ENCODE data around the gene FCRL6.

Gene FCRL6

GRCh38 chr1:159839116-159839849 lies 37.1 kb downstream of the FCRL6 start:
- Histone ChIP-seq H3K79me2 (ENCODE audit: control insufficient read depth, low read length) (no peaks in the 10 kb centered on the region), H4K20me1 (ENCODE audit: control insufficient read depth, insufficient read depth, low read depth, low read length) (no peaks in the 10 kb centered on the region)

GRCh38 chr1:159841749-159842148 lies 39.6 kb downstream of the FCRL6 start:
- TF ChIP-seq EZH2phosphoT487 (IDR thresholded peaks at IDR 0.05; ENCODE audit: borderline replicate concordance, low read length) (no peak), CTCF (IDR thresholded peaks at IDR 0.05; ENCODE audit: low read depth, low read length, poor library complexity, severe bottlenecking) (no peak)

More at GRCh38 chr1:159839116-159839849, 37.1 kb downstream of the FCRL6 start:
- Histone ChIP-seq H3K27ac (ENCODE audit: low read depth, low read length) (no peak overlapping the region), H3K27me3 (ENCODE audit: control insufficient read depth, low read length) (no peaks in the 10 kb centered on the region), H3K4me1 (ENCODE audit: control insufficient read depth, low read length) (no peaks in the 10 kb centered on the region), H3K4me3 (ENCODE audit: low read length) (no peak overlapping the region), H3K9me2 (replicated peaks; ENCODE audit: control insufficient read depth, low read length) (no peaks in the 10 kb centered on the region), H3K36me3 (ENCODE audit: control insufficient read depth, low read length) (no peaks in the 10 kb centered on the region), H3K9me3 (ENCODE audit: control insufficient read depth, insufficient read depth, low read length) (no peaks in the 10 kb centered on the region), H3K4me2 (ENCODE audit: low read length) (no peak overlapping the region), H3F3A (ENCODE audit: control insufficient read depth, insufficient read depth) (no peaks in the 10 kb centered on the region)
- TF ChIP-seq EZH2phosphoT487 (IDR thresholded peaks at IDR 0.05; ENCODE audit: borderline replicate concordance, low read length) (no peak), CTCF (IDR thresholded peaks at IDR 0.05; ENCODE audit: low read depth, low read length, poor library complexity, severe bottlenecking) (no peak)

GRCh38 chr1:159843459-159843858 lies 41.3 kb downstream of the FCRL6 start:
- Histone ChIP-seq H3K27ac (ENCODE audit: low read depth, low read length) (no peak overlapping the region), H3K79me2 (ENCODE audit: control insufficient read depth, low read length) (no peaks in the 10 kb centered on the region), H3F3A (ENCODE audit: control insufficient read depth, insufficient read depth) (no peaks in the 10 kb centered on the region), H3K4me2 (ENCODE audit: low read length) (no peak overlapping the region), H3K9me2 (replicated peaks; ENCODE audit: control insufficient read depth, low read length) (no peaks in the 10 kb centered on the region), H4K20me1 (ENCODE audit: control insufficient read depth, insufficient read depth, low read depth, low read length) (no peaks in the 10 kb centered on the region), H3K27me3 (ENCODE audit: control insufficient read depth, low read length) (0 out of 2 replicates have a peak, but pooled peaks cover 3% of the 10 kb centered on the region), H3K9me3 (ENCODE audit: control insufficient read depth, insufficient read depth, low read length) (no peaks in the 10 kb centered on the region), H3K4me3 (ENCODE audit: low read length) (no peak overlapping the region), H3K36me3 (ENCODE audit: control insufficient read depth, low read length) (no peaks in the 10 kb centered on the region), H3K4me1 (ENCODE audit: control insufficient read depth, low read length) (no peaks in the 10 kb centered on the region)
- TF ChIP-seq CTCF (IDR thresholded peaks at IDR 0.05; ENCODE audit: low read depth, low read length, poor library complexity, severe bottlenecking), result no peak
- TF ChIP-seq EZH2phosphoT487 (IDR thresholded peaks at IDR 0.05; ENCODE audit: borderline replicate concordance, low read length), result no peak

More at GRCh38 chr1:159841749-159842148, 39.6 kb downstream of the FCRL6 start:
- Histone ChIP-seq H3K27me3 (ENCODE audit: control insufficient read depth, low read length) (no peaks in the 10 kb centered on the region), H3K79me2 (ENCODE audit: control insufficient read depth, low read length) (no peaks in the 10 kb centered on the region), H3K4me2 (ENCODE audit: low read length) (no peak overlapping the region), H4K20me1 (ENCODE audit: control insufficient read depth, insufficient read depth, low read depth, low read length) (no peaks in the 10 kb centered on the region), H3K9me3 (ENCODE audit: control insufficient read depth, insufficient read depth, low read length) (no peaks in the 10 kb centered on the region), H3K9me2 (replicated peaks; ENCODE audit: control insufficient read depth, low read length) (no peaks in the 10 kb centered on the region), H3K4me1 (ENCODE audit: control insufficient read depth, low read length) (no peaks in the 10 kb centered on the region), H3K27ac (ENCODE audit: low read depth, low read length) (no peak overlapping the region), H3K4me3 (ENCODE audit: low read length) (no peak overlapping the region), H3F3A (ENCODE audit: control insufficient read depth, insufficient read depth) (no peaks in the 10 kb centered on the region), H3K36me3 (ENCODE audit: control insufficient read depth, low read length) (no peaks in the 10 kb centered on the region)
